ENCODE results near the gene ZNF680.

Gene ZNF680

DNA sequence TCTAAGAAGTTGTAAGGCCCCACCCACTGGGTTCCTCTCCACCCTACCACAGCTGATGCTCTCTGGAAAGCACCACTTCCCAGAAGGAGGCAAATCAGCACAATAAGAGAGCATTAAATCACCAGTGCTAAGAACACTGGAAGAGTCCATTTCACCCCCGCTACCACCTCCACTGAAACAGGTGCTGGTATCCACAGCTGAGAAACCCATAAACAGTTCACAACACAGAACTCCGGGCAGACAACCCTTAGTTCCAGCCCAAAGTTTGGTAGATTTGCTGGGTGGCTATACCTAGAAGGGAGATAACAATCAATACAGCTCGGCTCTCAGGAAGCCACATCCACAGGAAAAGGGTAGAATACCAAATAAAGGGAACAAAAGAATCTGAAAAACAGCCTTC lies 34.1 kb downstream of the ZNF680 start:
- no peak for TF ChIP-seq CTCF (IDR thresholded peaks at IDR 0.05; ENCODE audit: control insufficient read depth, extremely low read depth, insufficient read depth)
- DNase-seq (ENCODE audit: low read depth), result no peak
- H3K4me3 ChIP-seq (ENCODE audit: low read depth, low read length), result no peak overlapping the region

DNA sequence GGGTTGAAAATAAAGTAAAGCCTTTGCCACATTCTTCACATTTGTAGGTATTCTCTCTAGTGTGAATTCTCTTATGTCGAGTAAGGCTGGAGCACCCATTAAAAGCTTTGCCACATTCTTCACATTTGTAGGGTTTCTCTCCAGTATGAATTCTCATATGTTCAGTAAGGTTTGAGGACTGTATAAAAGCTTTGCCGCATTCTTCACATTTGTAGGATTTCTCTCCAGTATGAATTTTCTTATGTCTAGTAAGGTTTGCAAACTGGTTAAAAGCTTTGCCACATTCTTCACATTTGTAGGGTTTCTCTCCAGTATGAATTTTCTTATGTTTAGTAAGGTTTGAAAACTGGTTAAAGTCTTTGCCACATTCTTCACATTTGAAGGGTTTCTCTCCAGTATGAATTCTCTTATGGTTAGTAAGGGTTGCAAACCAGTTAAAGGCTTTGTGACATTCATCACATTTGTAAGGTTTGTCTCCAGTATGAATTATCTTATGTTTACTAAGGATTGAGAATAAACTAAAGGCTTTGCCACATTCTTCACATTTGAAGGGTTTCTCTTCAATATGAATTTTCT lies 41.4 kb downstream of the ZNF680 start:
- no peak for TF ChIP-seq CTCF (IDR thresholded peaks at IDR 0.05; ENCODE audit: control insufficient read depth, extremely low read depth, insufficient read depth)
- H3K4me3 ChIP-seq (ENCODE audit: low read depth, low read length), result no peak overlapping the region
- no peak for DNase-seq (ENCODE audit: low read depth)

GRCh38 chr7:64516451-64516850 lies 46.4 kb downstream of the ZNF680 start:
- TF ChIP-seq CTCF (IDR thresholded peaks at IDR 0.05; ENCODE audit: control insufficient read depth, extremely low read depth, insufficient read depth), result no peak
- no peak for DNase-seq (ENCODE audit: low read depth)
- no peak overlapping the region for H3K4me3 ChIP-seq (ENCODE audit: low read depth, low read length)

DNA sequence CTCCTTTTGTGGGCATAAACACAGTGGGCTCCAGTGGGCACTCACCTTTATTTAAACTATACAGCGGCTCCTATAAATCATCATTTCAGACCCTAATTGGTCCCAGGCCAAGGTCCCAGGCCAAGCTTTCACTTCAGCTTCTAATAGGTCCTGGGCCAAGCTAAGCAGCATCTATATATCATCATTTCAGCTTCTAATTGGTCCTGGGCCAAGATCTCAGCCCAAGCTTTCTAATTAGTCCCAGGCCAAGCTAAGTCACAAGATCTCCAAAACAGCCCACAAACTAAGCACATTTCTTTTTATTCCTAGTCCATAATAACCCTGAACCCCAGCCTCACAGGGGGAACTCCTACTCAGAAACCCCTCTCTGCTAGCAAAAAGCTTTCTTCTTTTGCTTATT lies 47.1 kb downstream of the ZNF680 start:
- no peak for DNase-seq (ENCODE audit: low read depth)
- no peak overlapping the region for H3K4me3 ChIP-seq (ENCODE audit: low read depth, low read length)
- TF ChIP-seq CTCF (IDR thresholded peaks at IDR 0.05; ENCODE audit: control insufficient read depth, extremely low read depth, insufficient read depth), result no peak

GRCh38 chr7:64515330-64515729 lies 47.5 kb downstream of the ZNF680 start:
- TF ChIP-seq CTCF (IDR thresholded peaks at IDR 0.05; ENCODE audit: control insufficient read depth, extremely low read depth, insufficient read depth), result no peak
- DNase-seq (ENCODE audit: low read depth), result peak; percentile 36
- no peak overlapping the region for H3K4me3 ChIP-seq (ENCODE audit: low read depth, low read length)

GRCh38 chr7:64509583-64509982 lies 53.3 kb downstream of the ZNF680 start:
- no peak overlapping the region for H3K4me3 ChIP-seq (ENCODE audit: low read depth, low read length)
- no peak for TF ChIP-seq CTCF (IDR thresholded peaks at IDR 0.05; ENCODE audit: control insufficient read depth, extremely low read depth, insufficient read depth)
- no peak for DNase-seq (ENCODE audit: low read depth)

- DNase-seq (ENCODE audit: low read depth), result no peak
- TF ChIP-seq CTCF (IDR thresholded peaks at IDR 0.05; ENCODE audit: control insufficient read depth, extremely low read depth, insufficient read depth), result no peak
- no peak overlapping the region for H3K4me3 ChIP-seq (ENCODE audit: low read depth, low read length)
Observed at GRCh38 chr7:64504581-64505120, 58.2 kb downstream of the ZNF680 start.
